Activated CD8-positive, alpha-beta memory T cell treated with anti-CD3 and anti-CD28 coated beads, Interleukin-2, amount 50 U/mL, for 4 hours (primary cell): ENCODE measurements around the gene PPP1R36.
"Not testable (repeated sequence)": the region's sequence is repeated elsewhere in the genome, so short reads cannot be mapped to it uniquely, and the experiment has no call there.

Source experiments
- DNase-seq: peaks from one replicate; pipeline ENCODE4 v3.0.0-alpha.2; 2020

PPP1R36 gene

DNA sequence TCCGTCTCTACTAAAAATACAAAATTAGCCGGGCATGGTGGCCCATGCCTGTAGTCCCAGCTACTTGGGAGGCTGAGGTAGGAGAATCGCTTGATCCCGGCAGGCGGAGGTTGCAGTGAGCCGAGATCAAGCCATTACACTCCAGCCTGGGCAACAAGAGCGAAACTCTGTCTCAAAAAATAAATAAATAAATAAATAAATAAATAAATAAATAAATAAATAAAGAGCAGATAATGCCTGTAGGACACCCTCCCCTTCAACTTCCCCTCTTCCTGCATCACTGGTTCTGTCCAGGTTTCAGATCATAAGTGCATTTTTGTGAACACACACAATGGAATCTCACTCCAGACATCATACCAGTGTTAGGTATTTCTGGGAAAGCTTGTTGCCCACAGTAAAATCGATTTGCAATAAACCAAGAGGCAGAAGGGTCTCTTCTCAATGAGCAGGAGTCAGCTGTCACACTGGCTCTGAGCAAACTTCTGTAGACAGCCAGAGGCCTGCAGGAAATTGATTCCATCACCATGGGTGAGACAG lies 68.2 kb downstream of the PPP1R36 start:
- DNase-seq: not testable (repeated sequence)

DNA sequence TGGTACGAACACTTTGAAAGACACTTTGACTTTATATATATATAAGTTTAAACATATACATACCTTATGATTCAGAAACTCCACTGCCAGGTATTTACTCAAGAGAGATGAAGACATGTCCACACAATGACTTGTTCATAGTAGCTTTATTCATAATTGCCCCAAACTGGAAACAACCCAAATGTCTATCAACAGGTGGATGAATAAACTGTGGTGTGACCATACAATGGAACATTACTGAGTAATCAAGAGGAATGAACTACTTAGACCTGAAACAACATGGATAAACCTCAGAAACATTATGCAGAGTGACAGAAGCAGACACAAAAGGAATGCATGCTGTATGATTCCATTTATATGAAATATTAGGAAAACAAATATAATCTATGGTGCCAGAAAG lies 71.1 kb downstream of the PPP1R36 start:
- DNase-seq: no peak

DNA sequence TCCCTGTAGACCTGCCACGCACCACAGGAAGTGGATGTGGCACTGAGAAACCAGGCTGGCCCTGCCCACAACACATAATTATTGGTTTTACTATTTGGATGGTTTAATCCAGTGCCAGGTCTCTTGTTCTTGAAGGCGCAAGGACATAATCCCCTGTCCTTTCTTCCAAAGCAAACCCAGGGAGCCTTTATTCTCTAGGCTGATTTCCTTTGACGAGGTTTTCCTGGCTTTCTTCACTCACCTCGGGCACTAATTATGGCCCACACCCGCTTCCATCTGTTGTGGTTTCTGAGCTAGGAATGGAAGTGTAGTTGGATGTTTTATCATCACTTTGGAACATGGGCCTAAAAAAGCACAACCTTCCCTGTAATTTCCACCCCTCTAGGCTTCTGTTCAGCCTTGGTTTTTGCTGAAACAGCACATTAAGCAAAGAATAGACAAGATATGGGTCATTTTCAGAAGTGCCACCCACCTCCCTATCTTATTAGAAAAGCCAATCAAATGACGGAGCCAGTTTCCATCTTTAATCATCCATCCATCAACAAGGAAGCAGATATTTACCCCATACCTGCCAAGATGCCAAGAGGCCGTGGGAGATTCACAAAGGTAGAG lies 73.9 kb downstream of the PPP1R36 start:
- DNase-seq: no peak

DNA sequence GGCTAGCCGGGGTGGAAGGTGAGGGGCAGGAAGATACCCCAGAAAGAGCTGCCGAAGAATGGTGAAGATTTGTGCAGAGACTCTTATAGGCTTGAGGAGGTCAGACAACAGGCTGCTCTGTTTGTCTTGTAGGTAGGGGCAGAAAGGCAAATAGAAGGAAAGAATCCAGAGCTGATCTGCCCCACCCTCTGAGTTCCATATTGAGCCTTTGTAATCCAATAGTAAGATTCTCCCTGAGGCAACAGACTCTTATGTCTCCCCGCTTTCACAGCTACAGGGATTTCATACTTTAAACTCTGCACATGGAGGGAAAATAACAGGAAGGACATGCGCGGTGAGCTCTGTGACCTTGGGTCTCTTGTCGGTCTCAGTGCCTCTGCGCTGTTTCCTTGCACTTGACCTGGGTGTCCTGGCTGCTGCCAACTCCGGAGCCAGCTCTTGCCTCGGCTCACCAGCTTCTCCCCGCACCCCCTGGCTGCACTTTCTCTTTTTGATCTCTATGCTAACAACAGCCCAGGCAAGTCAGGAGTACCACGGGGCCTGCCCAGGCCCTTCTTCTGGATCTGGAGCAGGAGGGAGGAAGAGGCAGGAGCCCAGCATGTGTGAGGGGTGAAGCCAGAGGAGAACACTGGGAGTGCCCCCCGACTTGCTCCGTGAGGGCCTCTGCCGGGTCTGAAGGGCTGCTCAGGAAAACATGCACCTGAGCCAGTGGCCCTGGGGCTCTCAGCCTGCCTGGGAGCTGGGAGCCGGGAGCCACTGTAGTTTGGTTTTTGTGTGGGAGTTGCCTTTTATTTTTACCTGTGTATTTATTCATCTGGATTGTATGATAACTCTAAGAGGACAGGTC lies 75.8 kb downstream of the PPP1R36 start:
- DNase-seq: no peak

DNA sequence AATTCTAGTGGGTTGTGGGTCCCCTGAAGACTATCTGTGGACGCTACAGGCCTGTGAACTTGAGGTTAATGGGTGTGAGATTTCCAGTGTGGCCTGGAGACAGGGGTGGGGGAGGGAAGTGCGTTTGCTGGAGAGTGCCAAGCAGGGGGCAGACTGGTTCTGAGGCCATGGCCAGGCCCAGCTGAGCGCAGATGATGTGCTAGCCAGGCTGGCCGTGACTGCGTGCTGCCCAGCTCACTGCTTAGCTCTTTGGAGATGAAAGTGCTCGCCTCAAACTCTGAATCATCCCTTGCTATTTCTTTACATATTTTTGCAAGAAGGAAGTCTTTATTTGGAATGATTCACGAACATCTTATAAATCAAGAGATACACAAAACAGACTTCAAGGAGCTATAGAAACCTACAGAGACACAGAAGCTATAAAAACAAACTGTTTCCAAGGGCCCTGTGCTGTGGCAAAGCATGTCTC lies 79.2 kb downstream of the PPP1R36 start:
- no peak for DNase-seq

DNA sequence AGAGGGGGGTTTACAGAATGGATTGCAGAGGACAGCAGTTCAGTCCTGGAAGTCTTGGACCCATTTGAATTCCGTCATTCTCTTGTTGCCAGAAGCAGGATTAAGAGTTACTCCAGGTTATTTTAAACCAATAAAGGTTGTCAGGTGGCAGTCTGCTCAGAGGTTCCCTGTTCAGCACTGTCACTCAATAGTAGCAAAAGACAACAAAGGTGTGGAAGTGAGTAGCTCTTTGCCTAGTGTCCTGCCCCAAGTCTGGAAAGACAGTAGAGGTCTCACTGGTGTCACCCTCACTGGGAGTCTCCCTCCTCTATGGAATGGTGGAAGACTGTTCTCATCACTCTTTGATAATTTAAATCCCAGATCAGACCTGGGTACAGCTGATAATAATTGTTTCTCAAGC lies 81.0 kb downstream of the PPP1R36 start:
- DNase-seq: no peak

DNA sequence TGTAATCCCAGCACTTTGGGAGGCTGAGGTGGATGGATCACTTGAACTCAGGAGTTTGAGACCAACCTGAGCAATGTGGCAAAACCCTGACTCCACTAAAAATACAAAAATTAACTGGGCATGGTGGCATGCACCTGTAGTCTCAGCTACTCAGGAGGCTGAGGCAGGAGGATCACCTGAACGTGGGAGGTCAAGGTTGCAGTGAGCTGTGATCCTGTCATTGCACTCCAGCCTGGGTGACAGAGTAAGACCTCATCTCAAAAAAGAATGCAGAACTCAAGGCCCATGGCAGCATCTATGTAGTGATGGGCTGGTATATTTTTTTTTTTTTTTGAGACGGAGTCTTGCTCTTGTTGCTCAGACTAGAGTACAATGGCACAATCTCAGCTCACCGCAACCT lies 81.5 kb downstream of the PPP1R36 start:
- not testable (repeated sequence) for DNase-seq

DNA sequence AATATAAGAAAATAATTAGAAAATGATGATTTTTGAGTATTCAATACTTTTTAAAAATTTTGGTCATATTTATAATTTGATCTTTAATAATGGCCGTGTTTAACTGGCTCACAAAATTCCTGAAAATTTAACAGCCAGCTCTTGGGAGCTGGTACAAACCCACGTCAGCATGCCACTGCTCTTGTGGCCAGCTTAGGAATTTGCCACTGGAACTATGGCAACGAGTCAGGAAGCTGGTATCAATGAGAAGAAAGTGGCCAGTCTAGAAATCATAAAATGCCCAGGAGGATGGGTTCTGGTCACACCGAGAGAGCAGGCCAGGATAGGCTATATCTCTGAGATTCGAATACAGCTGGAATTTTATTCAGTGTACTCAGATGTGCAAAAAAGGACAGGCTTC lies 82.3 kb downstream of the PPP1R36 start:
- DNase-seq: no peak

DNA sequence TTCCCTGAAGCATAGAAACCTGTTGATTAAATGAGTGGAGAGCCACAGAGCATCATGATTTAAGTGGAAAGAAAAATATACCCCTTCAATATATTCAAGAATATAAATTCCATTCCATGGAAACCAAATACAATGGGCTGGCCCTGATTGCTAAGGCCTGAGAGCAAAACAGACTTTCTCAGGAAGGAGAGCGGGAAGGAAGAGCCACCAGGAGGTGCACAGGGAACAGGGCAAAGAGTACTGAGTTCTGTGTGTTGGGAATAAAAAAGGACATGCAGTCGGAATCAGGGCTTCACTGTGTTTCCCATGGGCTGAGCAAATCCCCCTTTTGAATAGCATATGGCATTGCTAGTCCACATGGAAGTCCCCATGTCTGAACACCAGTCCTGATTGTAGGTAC lies 84.8 kb downstream of the PPP1R36 start:
- DNase-seq: no peak

DNA sequence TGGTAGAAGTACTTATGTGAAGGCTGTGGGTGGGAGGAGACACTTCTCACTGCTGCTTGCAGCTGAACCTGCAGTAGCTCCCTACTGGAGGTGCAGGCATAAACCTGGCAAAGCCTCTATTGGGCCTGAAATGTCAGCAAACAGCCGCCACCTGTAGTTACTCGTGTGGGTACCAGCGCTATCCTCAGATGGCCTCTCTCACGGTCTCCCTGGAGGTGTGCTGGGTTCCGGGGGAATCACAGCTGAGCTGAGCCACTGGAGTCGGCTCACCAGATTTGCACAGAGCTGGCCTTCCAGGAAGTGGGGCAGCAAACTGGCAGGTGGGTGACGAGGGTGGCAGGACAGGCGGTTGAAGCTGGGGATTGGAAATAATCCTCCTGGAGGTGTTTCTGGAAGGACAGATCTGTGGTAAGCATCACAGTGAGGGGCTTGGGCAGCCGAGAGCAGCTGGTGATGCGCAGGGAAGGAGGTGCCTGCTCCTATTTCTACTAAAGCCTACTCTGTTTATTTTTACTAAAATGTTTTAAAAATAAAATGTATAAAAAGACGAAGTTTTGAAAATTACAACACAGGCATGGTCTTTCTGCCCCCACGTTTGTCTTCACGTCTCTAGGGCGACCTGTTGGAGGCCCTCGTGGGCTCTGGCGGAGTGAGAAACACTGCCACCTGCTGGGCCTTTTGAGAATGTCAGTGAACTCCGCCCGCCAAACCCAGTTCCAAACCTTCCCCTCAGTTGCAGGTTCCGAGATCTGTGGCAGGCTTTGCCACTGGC lies 86.6 kb downstream of the PPP1R36 start:
- peak; percentile 72 for DNase-seq

DNA sequence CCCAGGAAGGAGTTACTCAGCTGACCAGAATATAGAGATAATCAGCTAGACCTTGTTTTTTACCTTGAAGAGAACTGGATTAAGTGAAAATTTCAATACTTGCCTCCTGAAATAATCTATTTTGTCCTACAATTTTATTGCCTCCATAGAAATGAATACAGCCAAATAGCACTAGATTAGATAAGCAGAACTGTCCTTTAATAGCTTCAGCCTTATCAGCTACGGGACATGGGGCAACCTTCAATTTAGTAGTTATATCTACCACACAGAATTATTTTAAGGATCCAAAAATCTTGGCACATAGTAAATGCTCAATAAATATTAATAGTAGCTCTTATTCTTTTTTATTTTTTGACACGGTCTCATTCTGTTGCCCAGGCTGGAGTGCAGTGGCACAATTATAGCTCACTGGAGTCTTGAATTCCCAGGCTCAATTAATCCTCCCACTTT lies 87.2 kb downstream of the PPP1R36 start:
- DNase-seq: no peak

DNA sequence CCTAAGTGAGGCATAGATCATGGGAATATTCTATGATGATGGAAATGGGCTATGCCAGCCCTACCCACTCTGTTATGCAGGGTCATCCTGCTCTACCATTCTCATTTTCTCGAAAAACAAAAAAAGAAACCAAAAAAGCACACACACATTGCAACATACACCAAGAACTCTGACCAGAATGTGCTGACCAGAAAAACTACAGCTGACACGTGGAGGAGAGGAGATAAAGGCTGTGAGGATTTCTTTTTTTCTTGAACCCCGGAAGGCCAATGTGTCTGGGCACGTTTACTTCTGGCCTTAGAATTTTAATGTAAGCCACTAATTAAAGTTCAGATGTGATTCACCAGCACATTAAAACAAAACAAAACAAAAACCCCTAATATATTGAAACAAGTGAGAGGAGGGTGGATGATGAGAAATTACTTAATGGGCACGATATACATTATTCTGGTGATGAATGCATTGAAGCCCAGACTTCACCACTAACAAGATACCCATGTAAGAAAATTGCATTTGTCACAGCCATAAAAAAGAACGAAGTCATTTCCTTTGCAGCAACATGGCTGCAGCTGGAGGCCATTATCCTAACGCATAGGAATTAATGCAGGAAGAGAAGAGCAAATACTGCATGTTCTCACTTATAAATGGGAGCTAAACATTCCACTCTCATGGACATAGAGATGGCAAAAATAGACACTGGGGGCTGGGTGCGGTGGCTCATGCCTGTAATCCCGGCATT lies 88.1 kb downstream of the PPP1R36 start:
- no peak for DNase-seq

DNA sequence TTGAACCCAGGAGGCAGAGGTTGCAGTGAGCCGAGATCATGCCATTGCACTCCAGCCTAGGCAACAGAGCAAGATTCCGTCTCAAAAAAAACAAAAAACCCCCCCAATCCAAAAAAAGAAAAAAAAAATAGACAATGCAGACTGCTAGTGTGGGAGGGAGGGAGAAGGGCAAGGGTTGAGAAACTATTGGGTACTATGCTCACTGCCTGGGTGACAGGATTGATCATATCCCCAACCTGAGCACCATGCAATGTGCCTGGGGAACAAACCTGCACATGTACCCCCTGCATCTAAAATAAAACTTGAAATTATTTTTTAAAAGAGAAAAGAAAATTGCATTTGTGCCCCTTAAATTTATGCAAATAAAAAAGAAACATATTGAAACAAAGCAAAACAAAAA lies 88.9 kb downstream of the PPP1R36 start:
- no peak for DNase-seq
